Measurements from ENCODE around the gene SMYD5.

DNA sequence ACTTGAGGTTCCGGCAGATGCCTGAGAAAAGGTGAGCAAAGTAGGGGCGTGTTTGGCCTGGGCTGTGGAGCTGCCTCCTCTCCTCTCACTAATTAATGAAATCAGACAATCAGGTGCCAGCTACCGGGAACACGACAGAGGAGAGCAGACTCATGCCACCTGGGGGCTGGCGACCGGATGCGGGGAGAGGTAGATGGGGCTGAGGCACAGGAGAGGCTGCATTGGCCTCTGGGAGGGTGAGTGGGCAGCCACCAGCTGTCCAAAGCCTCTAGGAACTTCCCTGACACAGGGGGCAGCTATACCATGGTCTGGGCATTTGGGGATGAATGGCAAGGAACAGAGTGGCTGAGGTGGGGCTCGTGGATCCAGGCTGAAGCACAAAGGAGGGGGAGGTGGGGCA, 45.2 kb downstream of the SMYD5 start:
- TF ChIP-seq GATA2 (IDR thresholded peaks at IDR 0.05; ENCODE audit: low read depth, low read length), result no peak
- TF ChIP-seq GATA3 (IDR thresholded peaks at IDR 0.05; ENCODE audit: low read depth, low read length), result no peak
